Measurements from ENCODE around the gene SET.

The SET gene

DNA sequence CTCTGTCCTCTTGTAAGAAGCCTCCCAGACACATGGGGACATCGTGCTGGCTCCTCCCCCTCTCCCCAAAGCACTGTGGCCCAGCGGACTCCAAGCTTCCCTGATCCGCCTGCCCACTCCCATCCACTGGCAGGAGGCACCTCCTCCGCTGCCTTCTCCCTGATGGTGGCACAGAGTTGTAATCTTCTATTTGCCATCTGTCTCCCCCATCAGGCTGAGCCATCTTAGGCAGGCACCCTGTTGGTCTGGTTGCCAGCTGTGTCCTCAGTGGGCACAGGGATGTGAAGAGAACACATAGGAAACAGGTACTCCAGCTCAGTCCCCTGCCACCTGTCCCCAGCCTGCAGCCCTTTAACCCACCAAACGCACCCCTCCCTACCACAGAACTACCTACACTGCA lies 40.3 kb downstream of the SET start:
- DNase-seq (ENCODE audit: low read depth in 3 of 3) = no peak

DNA sequence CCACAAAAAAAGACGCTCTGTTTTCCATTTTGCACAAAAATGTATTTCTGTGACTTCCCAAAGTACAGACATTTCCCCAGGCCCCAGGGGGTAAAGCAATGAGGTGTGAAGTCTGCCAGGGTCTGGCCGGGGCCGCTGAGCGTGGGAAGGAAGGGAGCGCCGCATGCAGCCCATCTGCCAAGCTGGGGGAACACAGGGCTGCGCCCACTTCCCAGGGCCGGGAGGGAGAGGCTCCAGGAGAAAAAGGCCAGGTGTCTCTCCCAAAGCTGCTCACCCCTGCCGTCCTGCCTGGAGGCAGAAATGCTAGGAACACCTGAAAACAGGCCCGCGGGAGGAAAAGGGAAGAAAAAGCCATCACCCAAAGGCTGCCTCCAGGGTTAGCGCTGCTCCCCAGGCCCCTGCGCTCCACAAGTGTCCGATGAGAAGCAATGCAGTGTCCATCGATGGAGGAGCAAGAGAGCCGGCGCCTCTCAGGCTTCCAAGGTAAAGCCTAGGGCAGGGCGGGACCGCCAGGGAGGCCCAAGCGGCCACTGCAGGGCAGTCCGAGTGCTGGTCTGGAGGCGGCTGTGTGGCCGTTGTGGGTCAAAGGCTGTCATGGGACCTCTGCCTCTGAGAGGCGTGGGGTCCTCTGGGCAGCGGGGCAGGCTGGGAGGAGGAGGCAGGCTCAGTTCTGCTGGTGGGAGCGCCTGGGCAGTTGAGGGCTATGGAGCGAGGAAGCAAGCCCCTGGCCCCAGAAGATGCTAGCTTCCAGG lies 40.9 kb downstream of the SET start:
- no peak for DNase-seq (ENCODE audit: low read depth in 3 of 3)

DNA sequence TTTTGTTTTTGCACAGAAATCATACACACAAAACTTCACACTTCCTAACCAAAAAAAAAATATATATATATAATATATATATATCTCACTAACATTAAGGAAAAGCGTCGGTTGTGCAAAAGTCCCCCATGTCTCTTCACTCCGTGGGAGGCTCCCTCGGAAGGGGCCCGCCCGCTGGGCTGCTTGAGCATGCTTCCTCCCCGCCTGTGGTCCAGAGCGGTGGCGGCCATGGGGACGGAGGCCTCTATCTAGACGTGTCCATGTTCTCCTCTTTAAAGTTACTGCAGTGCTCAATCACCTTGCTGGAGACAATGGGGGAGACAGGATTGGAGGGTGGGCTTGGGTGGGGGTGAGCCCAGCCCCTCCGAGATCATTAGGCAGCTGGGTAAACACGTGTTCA lies 42.1 kb downstream of the SET start:
- no peak for DNase-seq (ENCODE audit: low read depth in 3 of 3)

DNA sequence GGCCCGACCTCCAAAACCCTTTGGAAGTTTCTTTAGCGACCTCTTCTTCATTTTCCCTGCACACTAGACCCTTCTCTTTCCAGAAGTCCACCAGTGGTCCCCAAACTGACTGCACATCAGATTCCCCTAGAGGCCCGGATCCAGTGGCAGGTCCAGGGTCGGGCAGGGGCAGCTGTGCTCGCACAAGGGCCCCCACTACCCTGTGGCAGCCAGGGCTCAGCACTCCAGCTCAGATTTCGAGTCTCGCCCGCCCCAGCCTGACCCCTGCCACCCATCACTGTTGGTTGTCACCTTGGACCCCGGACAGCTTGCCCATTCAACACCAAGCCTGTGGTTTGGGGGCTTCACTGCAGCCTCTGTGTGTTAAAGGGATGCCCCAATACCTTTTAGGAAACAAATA lies 42.7 kb downstream of the SET start:
- DNase-seq (ENCODE audit: low read depth in 3 of 3) = no peak

DNA sequence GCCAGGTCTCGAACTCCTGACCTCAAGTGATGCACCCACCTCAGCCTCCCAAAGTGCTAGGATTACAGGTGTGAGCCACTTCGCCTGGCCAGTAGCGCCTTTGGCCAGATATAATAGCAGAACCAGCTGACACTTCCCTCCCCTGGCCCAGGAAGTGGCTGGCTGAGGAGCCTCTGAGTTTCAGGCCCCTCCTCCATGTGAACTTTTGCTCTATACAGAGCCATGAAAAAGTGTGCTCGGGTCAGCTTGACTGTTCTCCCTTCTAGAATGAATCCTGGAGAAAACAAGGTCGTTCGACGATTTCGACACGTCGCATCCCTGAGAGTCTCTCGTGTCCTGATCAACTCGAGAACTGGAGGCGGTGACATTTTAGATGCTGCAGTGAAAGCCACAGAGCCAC lies 43.6 kb downstream of the SET start:
- DNase-seq (ENCODE audit: low read depth in 3 of 3) = no peak

DNA sequence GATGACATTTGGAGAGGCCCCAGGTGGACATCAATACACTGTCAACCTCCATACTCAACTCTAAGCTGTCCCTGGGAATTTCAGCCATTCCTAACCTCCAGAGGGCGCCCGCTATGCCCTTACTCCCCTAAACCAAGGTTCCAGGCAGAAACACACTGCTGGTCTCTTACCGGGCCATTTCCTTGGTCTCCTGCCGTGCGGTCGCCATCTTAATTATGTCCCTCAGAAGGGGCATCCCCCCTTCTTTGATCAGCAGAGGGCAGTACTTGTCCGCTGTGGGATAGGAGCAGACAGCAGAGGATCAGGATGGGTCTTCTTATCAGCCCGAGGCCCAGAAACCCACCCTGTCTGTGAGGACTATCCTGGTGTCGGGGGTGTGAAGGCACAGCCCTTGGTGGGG lies 44.2 kb downstream of the SET start:
- no peak for DNase-seq (ENCODE audit: low read depth in 3 of 3)

DNA sequence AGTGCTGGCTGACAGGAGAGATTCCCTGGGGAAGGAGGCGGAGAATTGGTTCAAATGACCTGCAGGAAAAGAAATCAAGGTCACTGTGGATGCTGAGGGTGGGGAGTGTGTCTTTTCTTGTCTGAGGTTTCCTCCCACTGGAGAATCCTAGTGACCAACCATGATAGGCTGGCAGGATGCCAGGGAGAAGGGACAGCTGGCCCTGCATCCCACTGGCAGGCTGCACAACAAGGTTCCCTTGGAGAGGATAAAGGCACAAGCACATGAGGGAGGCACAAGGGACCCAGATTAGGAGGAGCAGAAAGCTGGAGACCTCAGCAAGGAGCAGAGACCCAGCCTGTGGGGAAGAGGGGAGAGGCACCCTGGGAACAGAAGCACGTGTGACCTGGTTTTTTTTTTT lies 46.4 kb downstream of the SET start:
- no peak for DNase-seq (ENCODE audit: low read depth in 3 of 3)

DNA sequence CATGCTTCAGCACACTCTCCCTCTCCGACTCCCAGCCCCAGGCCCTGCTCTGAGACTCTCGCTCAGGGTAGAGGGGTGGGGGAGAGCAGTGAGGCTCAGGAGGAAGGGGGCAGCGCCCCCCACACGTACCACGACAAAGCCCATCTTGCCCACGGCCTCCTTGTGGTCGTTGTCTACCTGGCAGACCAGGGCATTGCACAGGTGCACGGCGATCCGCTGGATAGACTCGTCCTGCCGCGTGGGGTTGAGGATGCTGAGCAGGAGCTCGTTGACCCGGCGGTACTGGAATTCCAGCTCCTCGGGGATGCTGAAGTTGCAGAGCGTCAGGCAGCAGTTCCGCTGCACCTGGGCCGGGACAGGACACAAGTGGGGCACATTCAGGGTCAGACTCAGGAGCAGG lies 53.4 kb downstream of the SET start:
- DNase-seq (ENCODE audit: low read depth in 3 of 3) = no peak

DNA sequence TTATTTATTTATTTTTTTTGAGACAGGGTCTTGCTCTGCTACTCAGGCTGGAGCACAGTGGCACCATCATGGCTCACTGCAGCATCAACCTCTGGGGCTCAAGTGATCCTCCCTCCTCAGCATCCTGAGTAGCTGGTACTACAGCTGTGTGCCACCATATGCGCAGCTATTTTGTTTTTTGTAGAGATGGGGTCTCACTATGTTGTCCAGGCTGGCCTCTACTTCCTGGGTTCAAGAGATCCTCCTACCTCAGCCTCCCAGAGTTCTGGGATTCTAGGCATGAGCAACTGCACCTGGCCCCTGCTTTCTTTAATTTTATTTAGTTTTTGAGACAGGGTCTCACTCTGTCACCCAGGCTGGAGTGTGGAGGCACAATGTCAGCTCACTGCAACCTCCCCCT lies 54.4 kb downstream of the SET start:
- no peak for DNase-seq (ENCODE audit: low read depth in 3 of 3)
